ENCODE results near the gene NEDD4L. TPM values are rescaled to one million over a fixed set of nuclear protein-coding genes. Genes with fewer than 3 reads are reported as not detected.

NEDD4L gene
- total and polyA plus RNA-seq, 2 experiments from 2014 or later = 36.2 to 72.3 TPM

GRCh38 chr18:58041633-58042032, 2.4 kb upstream of the NEDD4L start:
- Mint-ChIP-seq H3K4me1 (peaks cover 8% of the 10 kb centered on the region), H3K4me3 (no peak overlapping the region), H3K36me3 (ENCODE audit: low read depth) (no peaks in the 10 kb centered on the region), H3K27ac (no peak overlapping the region), H3K9me3 (no peaks in the 10 kb centered on the region), H3K27me3 (ENCODE audit: insufficient read depth, low read depth, poor library complexity) (peaks cover 15% of the 10 kb centered on the region)
- Histone ChIP-seq H3K4me3 (no peak overlapping the region), H3K79me2 (replicated peaks; ENCODE audit: insufficient read depth) (peaks cover 16% of the 10 kb centered on the region), H3K27ac (ENCODE audit: low read depth) (no peak overlapping the region), H3K4me1 (ENCODE audit: insufficient read depth) (peaks cover 11% of the 10 kb centered on the region; the same call in 1 of the 2 replicates), H3K9me2 (ENCODE audit: insufficient read depth) (no peaks in the 10 kb centered on the region), H3F3A (replicated peaks; ENCODE audit: low read depth) (0 out of 2 replicates have a peak, but pooled peaks cover 3% of the 10 kb centered on the region), H3K36me3 (ENCODE audit: insufficient read depth) (no peaks in the 10 kb centered on the region), H4K20me1 (replicated peaks; ENCODE audit: insufficient read depth) (peaks cover 4% of the 10 kb centered on the region; the same call in 1 of the 2 replicates), H2AFZ (no peak overlapping the region), H3K27me3 (ENCODE audit: insufficient read depth) (no peaks in the 10 kb centered on the region), H3K4me2 (no peak overlapping the region)
- TF ChIP-seq EZH2 (IDR thresholded peaks at IDR 0.05; ENCODE audit: low read depth, unreplicated experiment) = no peak
- TF ChIP-seq POLR2AphosphoS5 (IDR thresholded peaks at IDR 0.05; ENCODE audit: low read depth) = no peak
- no peak for TF ChIP-seq ZNF331 (CRISPR knock-in tag; IDR thresholded peaks at IDR 0.05; ENCODE audit: low read depth)
- no peak for TF ChIP-seq JUNB (IDR thresholded peaks at IDR 0.05; ENCODE audit: unreplicated experiment)
- TF ChIP-seq ZNF462 (CRISPR knock-in tag; IDR thresholded peaks at IDR 0.05) = no peak
- no peak for TF ChIP-seq CREB1 (CRISPR knock-in tag; IDR thresholded peaks at IDR 0.05; ENCODE audit: low read depth)
- no peak for TF ChIP-seq CTCF (conservative IDR thresholded peaks at IDR 0.05; ENCODE audit: low read depth in 2 of 2)
- no peak for TF ChIP-seq ZNF114 (CRISPR knock-in tag; IDR thresholded peaks at IDR 0.05)
- no peak for TF ChIP-seq NANOG (IDR thresholded peaks at IDR 0.05; ENCODE audit: borderline replicate concordance)
- no peak for TF ChIP-seq REST (IDR thresholded peaks at IDR 0.05; ENCODE audit: unreplicated experiment)
- TF ChIP-seq STAT1 (IDR thresholded peaks at IDR 0.05; ENCODE audit: unreplicated experiment) = no peak
- TF ChIP-seq EZH2phosphoT487 (IDR thresholded peaks at IDR 0.05; ENCODE audit: unreplicated experiment) = no peak
- TF ChIP-seq ETS1 (IDR thresholded peaks at IDR 0.05) = no peak
- ATAC-seq (no peak), DNase-seq (ENCODE audit: low spot score) (no peak)
